Peyer's patch (tissue), 4 donors: ENCODE results near the gene TFDP1.

ENCODE experiments used
- POLR2A ChIP-seq, 2 donors: fragments of 450-650 bp; IDR thresholded peaks; one replicate each; pipeline ENCODE4 v1.5.1; 2017; ENCODE audit warnings: antibody characterized with exemption in 2 of 2, mild to moderate bottlenecking in 2 of 2, moderate library complexity in 2 of 2
- TF ChIP-seq, protein P1 (sequence below), 6 experiments: fragments of 450-650 bp in 4 of 6; fragments of 200-600 bp in 2 of 6; sonication (generic) in 1 of 6; IDR thresholded peaks; one replicate each; pipeline ENCODE4 v1.5.1; 2017 to 2019; ENCODE audit warnings: antibody characterized with exemption in 6 of 6, mild to moderate bottlenecking in 3 of 6, moderate library complexity in 1 of 6

DNA sequence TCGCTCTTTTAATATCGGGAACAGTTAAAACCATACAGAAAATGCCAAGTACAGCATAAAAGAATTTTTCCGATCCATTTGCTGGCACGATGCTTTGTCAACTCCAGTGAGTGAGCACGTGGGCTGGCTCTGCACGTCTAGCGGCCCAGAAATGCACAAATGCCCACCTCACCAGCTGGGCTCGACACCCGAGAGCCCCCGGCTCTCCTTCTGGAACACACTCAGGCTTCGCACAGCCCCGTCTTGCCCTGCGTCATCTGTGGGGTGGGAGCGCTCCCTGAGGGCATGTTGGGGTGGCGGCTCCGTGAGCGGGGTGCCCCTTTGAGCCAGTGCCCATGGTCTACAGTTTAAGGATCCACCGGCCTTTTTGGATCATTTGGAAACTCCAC is 48.9 kb downstream of the TFDP1 start:
- no peak for TF ChIP-seq POLR2A (IDR thresholded peaks at IDR 0.05)
- TF ChIP-seq, protein P1, sequence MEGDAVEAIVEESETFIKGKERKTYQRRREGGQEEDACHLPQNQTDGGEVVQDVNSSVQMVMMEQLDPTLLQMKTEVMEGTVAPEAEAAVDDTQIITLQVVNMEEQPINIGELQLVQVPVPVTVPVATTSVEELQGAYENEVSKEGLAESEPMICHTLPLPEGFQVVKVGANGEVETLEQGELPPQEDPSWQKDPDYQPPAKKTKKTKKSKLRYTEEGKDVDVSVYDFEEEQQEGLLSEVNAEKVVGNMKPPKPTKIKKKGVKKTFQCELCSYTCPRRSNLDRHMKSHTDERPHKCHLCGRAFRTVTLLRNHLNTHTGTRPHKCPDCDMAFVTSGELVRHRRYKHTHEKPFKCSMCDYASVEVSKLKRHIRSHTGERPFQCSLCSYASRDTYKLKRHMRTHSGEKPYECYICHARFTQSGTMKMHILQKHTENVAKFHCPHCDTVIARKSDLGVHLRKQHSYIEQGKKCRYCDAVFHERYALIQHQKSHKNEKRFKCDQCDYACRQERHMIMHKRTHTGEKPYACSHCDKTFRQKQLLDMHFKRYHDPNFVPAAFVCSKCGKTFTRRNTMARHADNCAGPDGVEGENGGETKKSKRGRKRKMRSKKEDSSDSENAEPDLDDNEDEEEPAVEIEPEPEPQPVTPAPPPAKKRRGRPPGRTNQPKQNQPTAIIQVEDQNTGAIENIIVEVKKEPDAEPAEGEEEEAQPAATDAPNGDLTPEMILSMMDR (IDR thresholded peaks at IDR 0.05): no peak
